ENCODE results near the gene ACSM3. TPM values are rescaled to one million over a fixed set of nuclear protein-coding genes. Genes with fewer than 3 reads are reported as not detected.

ACSM3 gene
- total and polyA plus RNA-seq, 2 experiments from 2014 or later: 5.7 to 8.7 TPM

- no peaks in the 10 kb centered on the region for H3K36me3 ChIP-seq (ENCODE audit: insufficient read depth)
- TF ChIP-seq ETS1 (IDR thresholded peaks at IDR 0.05) (no peak), JUNB (IDR thresholded peaks at IDR 0.05; ENCODE audit: unreplicated experiment) (no peak), EZH2 (IDR thresholded peaks at IDR 0.05; ENCODE audit: low read depth, unreplicated experiment) (no peak), NANOG (IDR thresholded peaks at IDR 0.05; ENCODE audit: borderline replicate concordance) (no peak), ZNF462 (CRISPR knock-in tag; IDR thresholded peaks at IDR 0.05) (no peak), ZNF114 (CRISPR knock-in tag; IDR thresholded peaks at IDR 0.05) (no peak), REST (IDR thresholded peaks at IDR 0.05; ENCODE audit: unreplicated experiment) (no peak), CREB1 (CRISPR knock-in tag; IDR thresholded peaks at IDR 0.05; ENCODE audit: low read depth) (no peak), STAT1 (IDR thresholded peaks at IDR 0.05; ENCODE audit: unreplicated experiment) (no peak), ZNF331 (CRISPR knock-in tag; IDR thresholded peaks at IDR 0.05; ENCODE audit: low read depth) (no peak), CTCF (conservative IDR thresholded peaks at IDR 0.05; ENCODE audit: low read depth in 2 of 2) (no peak), POLR2AphosphoS5 (IDR thresholded peaks at IDR 0.05; ENCODE audit: low read depth) (no peak)
- no peaks in the 10 kb centered on the region for H3K27me3 Mint-ChIP-seq (ENCODE audit: insufficient read depth, low read depth, poor library complexity)
- no peaks in the 10 kb centered on the region for H3K4me1 ChIP-seq (ENCODE audit: insufficient read depth)
- no peak overlapping the region for H3K27ac Mint-ChIP-seq
- ATAC-seq (no peak), DNase-seq (ENCODE audit: low spot score) (no peak)
- H3K27me3 ChIP-seq (ENCODE audit: insufficient read depth): no peaks in the 10 kb centered on the region
- H3K4me3 Mint-ChIP-seq: no peak overlapping the region
- no peak overlapping the region for H2AFZ ChIP-seq
- H4K20me1 ChIP-seq (replicated peaks; ENCODE audit: insufficient read depth): no peaks in the 10 kb centered on the region
- H3K4me2 ChIP-seq: no peak overlapping the region
- no peak overlapping the region for H3K4me3 ChIP-seq
- no peak overlapping the region for H3K27ac ChIP-seq (ENCODE audit: low read depth)
- H3K9me2 ChIP-seq (ENCODE audit: insufficient read depth): no peaks in the 10 kb centered on the region
- H3F3A ChIP-seq (replicated peaks; ENCODE audit: low read depth): no peaks in the 10 kb centered on the region
- H3K9me3 Mint-ChIP-seq: no peaks in the 10 kb centered on the region
- H3K4me1 Mint-ChIP-seq: peaks cover 4% of the 10 kb centered on the region; the same call in 1 of the 3 replicates
- peaks cover 11% of the 10 kb centered on the region; the same call in 1 of the 3 replicates for H3K36me3 Mint-ChIP-seq (ENCODE audit: low read depth)
- no peaks in the 10 kb centered on the region for H3K79me2 ChIP-seq (replicated peaks; ENCODE audit: insufficient read depth)
These were observed 37.5 kb downstream of the ACSM3 start for GRCh38 chr16:20801278-20801677.
